Ishikawa (cell line): Measurements from ENCODE around the gene AKR1C8.
A peak's percentile ranks its signal among the peaks of the same experiment; 100 is the strongest.

Experiments
- CEBPB ChIP-seq: IDR thresholded peaks from 2 replicates; pipeline ENCODE4 v1.6.1; 2012
- CREB1 ChIP-seq: IDR thresholded peaks from 2 replicates; pipeline ENCODE4 v1.6.1; 2012; ENCODE audit warnings: low read depth
- EGR1 ChIP-seq: IDR thresholded peaks from 2 replicates; pipeline ENCODE4 v1.6.1; 2012
- EP300 ChIP-seq: IDR thresholded peaks from 2 replicates; pipeline ENCODE4 v1.6.1; 2012; ENCODE audit warnings: borderline replicate concordance
- FOXM1 ChIP-seq: IDR thresholded peaks from 2 replicates; pipeline ENCODE4 v1.6.1; 2012; ENCODE audit warnings: low read depth, borderline replicate concordance
- MAX ChIP-seq: IDR thresholded peaks from 2 replicates; pipeline ENCODE4 v1.6.1; 2012
- NFIC ChIP-seq: IDR thresholded peaks from 2 replicates; pipeline ENCODE4 v1.6.1; 2012
- RAD21 ChIP-seq: IDR thresholded peaks from 2 replicates; pipeline ENCODE4 v1.6.1; 2012; ENCODE audit warnings: low read depth
- REST ChIP-seq: IDR thresholded peaks from 2 replicates; pipeline ENCODE4 v1.6.1; 2012; ENCODE audit warnings: low read depth, mild to moderate bottlenecking
- TAF1 ChIP-seq: IDR thresholded peaks from 2 replicates; pipeline ENCODE4 v1.6.1; 2012; ENCODE audit warnings: low read depth, mild to moderate bottlenecking
- TCF12 ChIP-seq: IDR thresholded peaks from 2 replicates; pipeline ENCODE4 v1.6.1; 2012; ENCODE audit warnings: low read depth
- TEAD4 ChIP-seq: IDR thresholded peaks from 2 replicates; pipeline ENCODE4 v1.6.1; 2012
- USF1 ChIP-seq: IDR thresholded peaks from 2 replicates; pipeline ENCODE4 v1.6.1; 2012
- YY1 ChIP-seq: IDR thresholded peaks from 2 replicates; pipeline ENCODE4 v1.6.1; 2012; ENCODE audit warnings: low read depth
- ZBTB7A ChIP-seq: IDR thresholded peaks from 2 replicates; pipeline ENCODE4 v1.6.1; 2012; ENCODE audit warnings: low read depth

The AKR1C8 gene

GRCh38 chr10:5216801-5217200 is 31.9 kb upstream of the AKR1C8 start:
- TF ChIP-seq CREB1 (no peak), USF1 (no peak), NFIC (no peak), TAF1 (no peak), ZBTB7A (no peak), YY1 (no peak), TEAD4 (no peak), EGR1 (no peak), CEBPB (no peak), FOXM1 (no peak), EP300 (no peak), RAD21 (no peak), TCF12 (no peak), MAX (no peak), REST (no peak)

- TF ChIP-seq YY1 (no peak), ZBTB7A (no peak), CREB1 (no peak)
Observed at GRCh38 chr10:5211696-5212536, 27.0 kb upstream of the AKR1C8 start.

- TF ChIP-seq RAD21: peak; percentile 16; the same call in 1 of the 2 replicates
Observed at GRCh38 chr10:5210261-5210660, 25.3 kb upstream of the AKR1C8 start.

- no peak for TF ChIP-seq FOXM1
- no peak for TF ChIP-seq RAD21
- no peak for TF ChIP-seq TAF1
- TF ChIP-seq USF1: no peak
- no peak for TF ChIP-seq CREB1
- TF ChIP-seq REST: no peak
- no peak for TF ChIP-seq NFIC
- TF ChIP-seq ZBTB7A: no peak
- no peak for TF ChIP-seq MAX
- no peak for TF ChIP-seq EGR1
- no peak for TF ChIP-seq TEAD4
- TF ChIP-seq TCF12: no peak
- no peak for TF ChIP-seq EP300
- no peak for TF ChIP-seq YY1
- no peak for TF ChIP-seq CEBPB
Observed at GRCh38 chr10:5206799-5207198, 21.8 kb upstream of the AKR1C8 start.

GRCh38 chr10:5199398-5199797 is 14.4 kb upstream of the AKR1C8 start:
- TF ChIP-seq MAX (no peak), FOXM1 (no peak), RAD21 (no peak), ZBTB7A (no peak), EP300 (no peak), REST (no peak), EGR1 (no peak), TCF12 (no peak), TAF1 (no peak), CREB1 (no peak), USF1 (no peak), TEAD4 (no peak), CEBPB (no peak), NFIC (no peak), YY1 (no peak)
